ENCODE data around the gene RIC3.
"Not testable (repeated sequence)": the region's sequence is repeated elsewhere in the genome, so short reads cannot be mapped to it uniquely, and the experiment has no call there.

The RIC3 gene

DNA sequence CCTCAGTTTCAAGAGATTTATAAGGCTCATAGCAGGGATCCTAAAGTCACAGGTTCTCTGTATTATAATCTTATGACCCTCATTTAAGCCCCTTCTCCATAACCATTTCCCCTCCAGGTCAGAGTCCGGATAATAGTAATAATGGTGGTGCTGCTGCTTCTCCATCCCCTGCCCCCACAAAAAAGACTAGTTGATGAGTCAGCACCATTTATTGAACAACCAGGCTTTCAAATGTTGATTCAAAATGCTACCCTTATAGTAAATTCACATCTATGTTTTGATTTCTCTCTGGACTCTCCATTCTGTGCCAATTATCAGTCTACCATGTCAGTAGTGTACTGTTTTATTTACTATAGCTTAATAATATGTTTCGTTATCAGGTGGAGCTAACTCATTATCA, 17.6 kb upstream of the RIC3 start:
- DNase-seq = no peak

- no peak for DNase-seq
Measured at GRCh38 chr11:8183111-8183510, 14.3 kb upstream of the RIC3 start.

- no peak for DNase-seq
Measured at GRCh38 chr11:8180469-8180868, 11.6 kb upstream of the RIC3 start.

GRCh38 chr11:8178297-8178696, 9.5 kb upstream of the RIC3 start:
- no peak for DNase-seq

DNA sequence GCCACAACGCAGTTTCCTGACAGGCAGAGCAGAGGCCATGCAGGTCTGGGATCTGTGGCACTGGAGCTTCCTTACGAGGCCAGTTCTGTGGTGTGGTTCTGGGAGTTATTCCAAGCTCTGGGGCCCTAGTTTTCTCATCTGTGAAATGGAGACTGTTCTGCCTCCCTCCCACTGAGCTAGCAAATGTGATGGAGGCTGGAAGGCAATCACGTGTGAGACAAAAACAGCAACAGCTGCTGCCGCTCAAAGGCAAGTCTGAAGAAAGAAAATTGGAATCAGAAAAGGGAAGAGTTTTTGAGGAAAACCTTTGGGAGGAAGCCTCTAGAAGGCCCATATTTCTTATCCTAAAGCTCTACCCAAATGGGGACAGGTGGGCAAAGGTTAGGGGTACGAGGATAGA, 8.3 kb upstream of the RIC3 start:
- no peak for DNase-seq

- DNase-seq = no peak
Measured at GRCh38 chr11:8167796-8168195, 1.0 kb downstream of the RIC3 start.

DNA sequence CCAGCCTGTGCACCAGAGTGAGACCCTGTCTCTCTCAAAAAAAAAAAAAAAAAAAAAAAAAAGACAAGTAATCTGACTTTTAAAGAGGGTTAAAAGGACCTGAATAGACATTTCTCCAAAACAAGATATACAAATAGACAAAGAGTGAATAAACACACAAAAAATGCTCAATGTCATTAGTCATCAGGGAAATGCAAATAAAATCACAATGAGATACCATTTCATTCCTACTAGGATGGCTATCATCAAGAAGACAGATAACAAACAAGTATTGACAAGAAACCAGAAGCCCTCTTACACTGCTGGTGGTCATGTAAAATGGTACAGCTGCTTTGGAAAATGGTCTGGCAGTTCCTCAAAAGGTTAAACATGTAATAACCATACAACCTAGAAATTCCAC, 4.1 kb downstream of the RIC3 start:
- DNase-seq = no peak

DNA sequence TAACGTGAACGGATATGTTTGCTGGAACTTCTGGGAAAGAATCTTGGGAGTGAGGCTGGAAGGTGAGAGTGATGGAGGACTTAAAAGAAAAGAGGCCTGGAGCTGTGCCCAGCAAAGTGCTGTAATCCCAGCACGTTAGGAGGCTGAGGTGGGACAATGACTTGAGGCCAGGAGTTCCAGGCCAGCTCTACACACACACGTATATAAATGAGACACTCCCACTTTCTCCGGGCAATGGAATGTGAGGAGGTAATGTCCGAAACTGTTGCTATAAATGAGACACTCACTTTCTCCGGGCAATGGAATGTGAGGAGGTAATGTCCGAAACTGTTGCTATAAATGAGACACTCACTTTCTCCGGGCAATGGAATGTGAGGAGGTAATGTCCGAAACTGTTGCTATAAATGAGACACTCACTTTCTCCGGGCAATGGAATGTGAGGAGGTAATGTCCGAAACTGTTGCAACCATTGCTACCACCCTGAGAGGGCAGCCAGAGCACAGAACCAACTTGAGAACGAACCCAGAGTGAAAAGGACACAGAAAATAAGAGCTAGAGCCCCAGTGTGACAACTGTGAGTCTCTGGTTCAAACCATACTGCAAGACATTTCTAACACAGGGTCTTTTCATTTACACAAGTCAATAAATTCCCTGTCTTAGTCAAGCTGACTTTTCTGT, 7.1 kb downstream of the RIC3 start:
- DNase-seq = not testable (repeated sequence)

DNA sequence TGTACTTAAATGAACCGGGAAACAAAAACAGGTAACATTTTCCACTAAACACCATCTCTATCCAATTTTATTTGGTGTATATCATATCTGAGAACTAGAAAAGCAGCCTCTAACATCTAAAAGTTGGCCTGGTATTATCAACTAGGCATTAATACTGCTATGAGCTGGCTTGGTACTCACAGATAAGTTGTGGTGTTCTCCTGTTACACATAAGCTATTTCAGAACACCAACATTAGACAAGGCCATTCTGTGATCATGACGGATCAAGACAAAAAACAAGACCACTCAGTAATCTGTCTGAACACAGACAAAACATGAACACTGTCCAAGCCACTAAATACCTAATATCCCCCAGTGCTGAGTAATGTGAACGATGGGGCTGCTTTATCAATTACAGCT, 11.9 kb downstream of the RIC3 start:
- DNase-seq = no peak

DNA sequence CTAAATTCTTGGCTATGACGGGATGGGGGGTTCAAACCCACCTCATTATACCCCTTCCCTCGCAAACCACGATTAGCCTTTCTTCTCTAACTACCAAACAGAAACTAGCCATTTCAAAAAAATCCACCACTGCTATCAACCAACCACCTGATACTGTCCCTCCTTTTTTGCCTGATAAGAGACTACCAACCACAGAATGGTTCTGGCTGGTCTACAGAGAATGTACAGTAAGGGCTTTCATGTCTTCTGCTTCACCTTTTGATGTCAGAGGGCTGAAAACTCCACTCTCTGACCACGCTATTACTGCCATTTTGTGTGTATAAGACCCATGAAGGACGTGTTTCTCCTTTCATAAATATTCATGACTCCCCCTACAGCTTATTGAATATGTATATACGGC, 19.1 kb downstream of the RIC3 start:
- DNase-seq = no peak

DNA sequence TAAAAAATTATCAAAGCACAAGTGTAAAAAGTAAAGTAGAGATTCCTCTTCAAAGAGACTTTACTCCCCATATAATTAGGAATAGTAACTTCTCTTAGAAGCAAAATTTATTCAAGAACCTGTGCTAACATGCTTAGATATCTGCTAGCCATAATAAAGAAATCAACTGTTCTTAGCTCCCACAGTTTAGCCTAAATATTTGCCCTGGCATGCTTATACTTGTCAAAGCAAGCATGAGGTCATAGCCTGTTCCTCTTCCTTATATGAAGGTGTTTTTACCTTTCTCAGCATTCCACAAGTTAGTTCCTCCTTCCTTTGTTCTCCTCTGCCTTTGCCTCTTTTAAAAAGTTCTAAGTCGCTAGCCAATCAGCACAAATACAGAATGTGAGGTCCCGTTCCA, 30.3 kb downstream of the RIC3 start:
- DNase-seq = no peak

DNA sequence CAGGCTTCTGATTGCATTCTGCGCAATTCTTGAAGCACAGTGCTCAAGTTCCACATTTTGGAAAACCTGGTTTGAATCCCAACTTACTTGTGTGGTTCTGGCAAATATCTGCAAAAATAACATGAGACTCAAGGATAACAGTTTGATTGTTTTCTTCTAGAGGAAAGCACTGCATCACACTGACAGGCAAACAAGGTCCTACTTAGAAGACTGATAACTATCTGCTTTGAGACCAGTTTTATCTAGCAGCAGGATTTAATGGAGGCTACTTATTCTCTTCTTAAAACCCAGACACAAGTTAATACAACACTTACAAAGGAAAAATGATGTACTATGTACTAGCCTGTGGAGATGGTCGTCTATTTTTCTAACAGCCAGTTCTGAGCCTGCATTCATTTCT, 41.4 kb downstream of the RIC3 start:
- no peak for DNase-seq

DNA sequence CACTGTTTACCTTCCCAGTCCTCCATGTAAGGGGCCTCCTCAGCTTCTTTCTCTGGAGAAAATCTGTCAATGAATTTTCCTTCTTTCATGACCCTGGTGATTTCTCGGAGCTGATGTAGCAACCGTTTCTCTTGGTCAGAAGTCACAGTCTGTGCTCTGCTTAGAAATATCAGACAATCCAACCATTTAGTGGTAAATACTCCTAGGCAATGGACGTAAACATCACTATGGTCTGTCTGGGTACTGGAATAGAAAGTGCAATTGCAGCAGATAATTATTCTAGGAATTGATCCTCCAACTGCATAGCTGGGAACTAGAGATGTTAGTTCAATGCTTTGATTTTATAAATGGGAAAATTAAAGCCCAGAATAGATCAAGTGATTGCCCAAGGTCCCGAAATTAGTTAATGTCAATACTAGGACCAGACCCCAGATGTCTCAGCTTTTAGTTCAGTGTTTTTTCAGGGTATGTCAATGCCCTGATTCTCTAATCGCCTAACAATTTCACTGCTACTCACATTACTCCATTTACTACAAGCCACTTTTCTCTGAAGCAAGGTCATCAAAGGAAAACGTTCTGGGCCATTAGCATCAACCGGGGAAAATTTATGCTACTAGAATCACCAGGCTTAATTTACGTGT, 42.1 kb downstream of the RIC3 start:
- DNase-seq = no peak

- DNase-seq = no peak
Measured at GRCh38 chr11:8122173-8122764, 46.6 kb downstream of the RIC3 start.

- no peak for DNase-seq
Measured at GRCh38 chr11:8111636-8112035, 57.2 kb downstream of the RIC3 start.

DNA sequence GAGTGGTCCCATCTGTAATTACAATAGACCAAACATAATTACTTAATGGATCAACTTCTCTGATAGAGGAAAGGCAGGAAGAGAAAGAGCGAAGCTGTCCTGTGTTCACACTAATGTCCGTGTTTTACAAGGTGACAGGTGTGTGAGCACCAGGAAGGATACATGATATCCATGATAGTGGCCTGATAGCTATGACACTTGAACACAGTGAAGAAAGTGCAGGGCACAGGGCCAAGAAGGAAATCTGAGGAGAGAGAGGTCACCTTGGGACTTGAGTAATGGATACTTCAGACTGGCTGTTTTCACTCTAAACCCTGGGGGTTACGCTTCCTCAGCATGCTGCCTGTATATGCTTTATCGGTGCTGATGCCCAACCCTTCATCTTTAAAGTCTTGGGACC, 58.4 kb downstream of the RIC3 start:
- no peak for DNase-seq

- DNase-seq = no peak
Measured at GRCh38 chr11:8109675-8110074, 59.1 kb downstream of the RIC3 start.

GRCh38 chr11:8108421-8108820, 60.4 kb downstream of the RIC3 start:
- no peak for DNase-seq

- DNase-seq = no peak
Measured at GRCh38 chr11:8107642-8108041, 61.2 kb downstream of the RIC3 start.

DNA sequence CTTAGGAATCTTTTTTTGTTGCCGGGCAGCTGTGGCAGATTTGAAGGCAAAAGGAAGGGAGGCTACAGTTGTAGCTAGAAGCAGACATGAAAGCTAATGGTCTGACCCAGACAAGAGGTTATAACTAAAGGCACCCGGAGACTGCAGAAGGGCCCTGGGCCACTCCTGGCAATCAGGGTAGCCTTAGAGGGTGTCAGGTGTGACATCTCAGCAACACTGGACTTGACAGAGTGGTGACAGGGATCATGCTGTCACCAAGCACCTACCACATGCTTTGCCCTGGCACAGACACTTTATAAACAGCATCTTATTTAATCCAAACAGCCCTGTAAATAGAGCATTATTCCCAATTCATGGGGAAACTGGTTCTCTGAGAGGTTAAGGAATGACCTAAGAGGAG, 62.1 kb downstream of the RIC3 start:
- DNase-seq = no peak

DNA sequence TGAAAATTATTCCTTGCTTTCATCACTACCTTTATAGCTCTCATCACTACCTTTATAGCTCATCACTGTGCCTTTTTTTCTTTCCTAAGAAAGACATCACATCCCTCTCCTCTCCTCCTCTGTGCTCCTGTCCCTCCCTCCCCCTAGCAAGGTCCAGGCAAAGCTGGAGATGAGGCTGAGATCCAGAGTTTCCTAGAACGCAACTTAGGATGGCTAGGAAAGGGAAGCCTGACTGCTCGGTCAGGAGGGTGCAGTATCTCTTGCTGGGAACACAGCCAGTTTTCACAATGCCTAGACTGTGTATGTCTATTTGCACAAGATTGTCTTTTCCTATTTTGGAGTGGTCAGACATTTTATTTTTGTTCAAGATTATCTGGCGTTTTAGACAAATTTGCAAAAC, 63.2 kb downstream of the RIC3 start:
- DNase-seq = no peak

GRCh38 chr11:8105133-8105532, 63.7 kb downstream of the RIC3 start:
- DNase-seq = no peak

DNA sequence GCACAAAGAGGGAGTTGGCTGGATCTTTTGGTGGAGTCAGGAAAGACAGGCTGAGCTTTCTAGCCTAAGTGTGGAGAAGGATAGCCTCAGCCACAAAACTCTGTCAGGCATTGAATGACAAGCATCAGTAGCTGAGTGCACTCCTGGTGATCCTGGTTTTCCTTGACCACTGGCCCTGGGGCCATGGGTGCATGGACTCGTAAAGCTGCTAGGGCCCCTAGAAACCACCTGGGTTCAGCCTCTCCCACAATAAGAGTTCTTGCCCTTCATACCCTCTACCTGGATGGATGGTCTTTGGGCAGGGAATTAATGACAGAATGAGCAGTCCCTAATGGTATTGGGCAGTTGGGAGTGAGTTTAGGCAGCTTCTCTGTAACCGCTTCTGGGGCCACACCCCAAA, 64.9 kb downstream of the RIC3 start:
- no peak for DNase-seq

- DNase-seq = no peak
Measured at GRCh38 chr11:8102965-8103364, 65.9 kb downstream of the RIC3 start.
